GM18909 (cell line): ENCODE data around the gene NFYC.

Experiments used
- ATAC-seq: cut with Tn5 transposase; IDR thresholded peaks from one replicate; pipeline ENCODE4 v1.9.1; 2021; ENCODE audit warnings: mild to moderate bottlenecking; ENCODE audit not compliant: unreplicated experiment, poor library complexity

Gene NFYC

DNA sequence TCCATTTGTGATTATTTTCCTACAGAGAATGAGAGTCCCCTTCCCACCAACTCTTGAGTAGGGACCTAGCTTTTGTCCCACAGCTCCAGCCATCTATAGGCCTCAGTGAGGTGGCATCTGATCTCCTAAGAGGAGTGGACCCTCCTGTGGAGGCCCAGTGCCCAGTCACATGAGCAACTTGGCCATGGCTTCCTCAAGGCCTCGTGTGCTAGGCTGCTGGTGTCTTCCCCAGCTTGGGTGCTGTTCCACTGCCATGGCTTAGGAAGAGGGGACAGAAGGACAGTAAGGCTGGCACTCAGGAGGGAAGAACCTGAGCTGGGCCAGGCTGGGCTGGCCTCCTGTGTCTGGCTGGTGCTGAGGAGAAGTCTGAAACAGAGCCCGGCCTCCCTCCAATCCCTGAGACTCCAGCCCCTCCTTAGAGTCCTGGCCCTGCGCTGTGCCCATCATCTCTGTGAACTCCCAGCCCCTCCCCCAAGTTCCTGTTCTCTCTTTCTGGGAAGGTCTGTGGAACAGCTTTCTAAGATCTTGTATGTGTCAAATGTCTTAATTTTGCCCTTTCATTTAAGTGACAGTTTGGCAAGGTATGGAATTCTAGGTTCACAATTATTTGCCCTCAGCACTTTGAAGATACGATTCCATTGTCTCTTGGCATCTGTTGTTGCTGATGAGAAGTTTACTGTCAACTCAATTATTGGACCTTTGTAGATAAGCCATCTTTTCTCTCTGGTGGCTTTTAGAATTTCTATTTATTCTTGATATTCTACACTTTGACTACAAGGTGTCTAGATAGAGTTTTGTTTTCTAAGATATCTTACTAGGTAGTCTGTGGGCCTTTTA, 85.0 kb downstream of the NFYC start:
- ATAC-seq: no peak

DNA sequence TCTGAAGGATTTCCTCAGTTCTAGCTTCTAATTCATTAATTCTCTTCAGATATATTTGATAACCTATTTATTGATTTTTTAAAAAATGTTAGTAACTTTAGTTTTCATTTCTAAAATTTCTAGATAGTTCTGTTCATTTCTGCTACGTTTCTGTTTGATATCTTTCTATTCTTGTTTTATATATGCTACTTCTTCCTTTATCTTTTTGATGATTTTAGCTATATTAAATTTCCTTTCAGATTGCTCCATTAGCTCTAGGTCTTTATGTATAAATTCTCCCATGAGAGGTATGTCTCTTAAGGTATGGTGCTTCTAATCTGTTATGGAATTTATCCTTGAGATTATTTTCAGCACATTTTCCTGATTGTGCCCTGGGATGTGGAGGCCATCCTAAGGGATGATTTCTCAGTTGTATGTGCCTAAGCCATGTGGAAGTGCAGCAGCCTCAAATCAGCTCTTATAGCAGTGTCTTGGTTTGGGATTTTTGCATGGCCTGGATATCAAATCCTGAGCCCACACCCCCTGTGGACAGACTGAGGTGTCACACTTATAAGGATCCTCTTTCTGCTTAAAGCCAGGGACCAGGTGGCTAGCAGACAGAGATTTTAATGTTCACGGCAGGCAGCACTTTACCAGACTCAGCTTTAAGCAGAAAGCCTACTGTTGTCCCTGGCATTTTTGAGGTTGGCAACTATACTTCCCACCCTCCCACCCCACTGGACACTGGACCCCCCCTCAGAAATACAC, 85.9 kb downstream of the NFYC start:
- no peak for ATAC-seq

DNA sequence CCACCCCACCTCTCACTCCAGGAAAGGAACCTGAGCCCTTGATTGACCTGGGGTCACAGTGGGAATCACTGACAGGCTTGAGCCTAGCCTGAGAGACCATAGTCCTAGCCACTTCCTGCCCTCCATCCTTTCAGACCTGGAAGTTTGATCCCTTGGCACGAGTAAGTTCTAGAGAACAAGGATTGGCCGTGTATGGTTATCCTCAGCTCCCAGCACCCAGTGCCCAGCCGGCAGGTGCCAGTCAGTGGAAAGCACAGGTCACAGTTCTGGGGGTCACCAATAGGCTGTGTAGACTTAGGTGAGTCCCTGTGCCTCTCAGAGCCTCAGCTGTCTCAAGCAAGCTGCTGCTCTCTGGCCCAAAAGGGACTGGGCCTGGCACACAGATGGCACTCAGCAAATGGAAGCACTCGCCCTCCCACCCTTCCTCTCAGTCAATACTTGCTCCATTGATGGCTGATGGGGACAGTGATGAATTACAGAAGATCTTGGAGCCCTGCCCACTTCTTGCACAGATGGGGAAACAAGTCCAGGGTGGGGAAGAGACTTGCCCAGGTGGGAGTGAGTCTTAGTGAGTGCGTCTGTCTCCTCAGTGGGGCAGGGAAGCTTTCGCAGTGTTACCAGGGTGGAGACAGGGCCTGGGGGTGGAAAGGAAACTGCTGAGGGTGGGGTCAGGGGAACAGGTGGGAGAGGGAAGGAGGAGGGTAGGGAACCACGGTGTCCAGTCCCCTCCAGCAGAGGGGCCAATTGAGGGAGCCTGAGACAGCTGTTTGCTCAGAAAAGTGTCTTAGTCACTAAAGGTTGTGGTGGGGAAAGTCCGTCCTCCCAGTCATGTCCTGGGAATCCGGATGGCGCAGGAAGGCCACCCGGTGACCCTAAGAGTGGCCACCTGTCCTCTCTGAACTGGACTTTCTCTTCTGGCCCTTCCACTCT, 89.4 kb downstream of the NFYC start:
- ATAC-seq: no peak

DNA sequence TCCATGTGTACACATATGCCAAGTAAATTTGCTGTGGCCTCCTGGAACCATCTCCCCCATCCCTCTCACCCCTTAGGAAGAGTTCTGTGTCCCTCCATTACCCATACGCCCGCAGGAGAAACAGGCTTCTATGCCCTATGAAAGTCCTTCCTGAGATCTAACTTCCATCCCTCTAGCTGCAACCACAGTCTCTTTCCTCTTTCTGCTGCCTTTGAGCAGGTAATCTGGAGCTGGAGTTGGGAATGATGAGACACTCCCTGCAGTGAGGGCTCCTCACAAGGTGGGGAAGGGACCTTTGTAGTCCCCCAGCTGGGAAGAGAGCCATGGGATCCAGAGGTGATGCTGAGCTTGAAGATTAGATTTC, 90.1 kb downstream of the NFYC start:
- ATAC-seq: no peak

DNA sequence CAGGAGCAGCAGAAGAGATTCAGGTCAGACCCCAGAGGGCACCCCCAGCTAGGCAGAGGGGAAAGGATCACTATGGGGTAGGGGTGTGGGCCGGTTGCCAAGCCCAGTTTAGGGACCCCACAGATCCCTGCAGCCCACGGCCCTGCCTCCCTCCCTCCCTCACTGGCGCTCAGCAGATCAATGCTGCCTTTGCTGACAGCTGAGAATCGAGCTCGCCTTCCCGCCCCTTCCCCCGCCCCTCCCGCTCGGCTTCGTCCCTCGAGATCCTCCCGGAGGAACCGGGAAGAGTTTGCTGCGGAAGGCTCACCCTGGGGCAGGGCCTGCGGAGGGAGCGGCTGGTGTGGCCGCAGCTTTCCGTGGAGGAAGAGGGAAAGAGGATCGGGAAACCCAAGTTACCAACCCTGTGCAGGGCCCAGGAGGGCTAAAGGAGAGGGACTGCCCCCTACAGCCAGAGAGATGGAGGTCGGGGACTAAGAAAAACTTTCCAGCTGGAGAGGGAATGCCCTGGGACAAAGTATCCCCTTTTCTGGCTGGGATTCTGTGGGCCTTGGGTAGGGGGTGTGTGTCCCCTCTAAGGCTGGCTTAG, 91.0 kb downstream of the NFYC start:
- no peak for ATAC-seq

DNA sequence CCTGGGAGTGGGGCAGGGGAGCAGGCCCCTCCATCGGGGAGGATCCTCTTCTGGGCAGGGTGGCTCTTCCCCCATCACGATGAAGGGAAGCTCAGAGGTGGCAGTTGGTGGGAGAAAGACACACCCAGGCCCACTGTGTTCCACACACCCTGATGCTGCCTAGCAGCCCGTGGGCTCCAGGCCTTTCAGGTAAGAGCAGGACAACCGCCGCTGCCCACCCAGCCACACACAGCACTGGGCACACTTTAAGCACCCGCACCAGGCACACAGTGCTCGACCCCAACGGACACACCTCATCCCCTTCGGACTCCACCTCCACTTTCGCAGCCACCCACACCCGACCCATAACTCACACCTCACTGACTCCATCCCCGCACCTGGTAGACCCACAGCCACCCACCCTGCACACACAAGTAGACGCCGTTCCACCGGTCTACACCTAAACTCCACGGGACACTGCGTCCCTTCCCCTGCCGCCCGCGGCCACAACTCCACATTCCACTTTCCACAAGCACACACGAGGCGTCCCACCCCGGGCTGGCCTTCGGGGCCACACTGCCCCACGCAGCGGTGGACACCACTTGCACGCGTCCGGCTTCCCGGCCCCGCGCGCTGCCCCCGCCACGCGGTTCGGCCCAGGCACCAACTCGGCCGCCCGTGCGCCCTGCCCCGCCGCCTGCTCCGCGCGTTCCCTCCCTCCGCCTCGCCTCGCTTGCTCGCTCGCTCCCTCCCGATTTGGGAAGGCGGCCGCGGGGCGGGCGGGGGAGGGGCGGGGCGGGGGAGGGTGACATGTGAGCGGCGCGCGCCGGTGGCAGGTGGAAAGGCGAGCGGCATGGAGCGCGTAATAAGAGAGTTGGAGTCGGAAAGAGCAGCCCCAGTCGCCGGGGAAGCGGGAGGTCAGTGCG, 91.7 kb downstream of the NFYC start, which contains the start of gene KCNQ4:
Gene KCNQ4 (plus strand): TSS at position 787 of the 905 bp plus-strand sequence. CDS start 307 bp downstream, outside the sequence.
- ATAC-seq: no peak

DNA sequence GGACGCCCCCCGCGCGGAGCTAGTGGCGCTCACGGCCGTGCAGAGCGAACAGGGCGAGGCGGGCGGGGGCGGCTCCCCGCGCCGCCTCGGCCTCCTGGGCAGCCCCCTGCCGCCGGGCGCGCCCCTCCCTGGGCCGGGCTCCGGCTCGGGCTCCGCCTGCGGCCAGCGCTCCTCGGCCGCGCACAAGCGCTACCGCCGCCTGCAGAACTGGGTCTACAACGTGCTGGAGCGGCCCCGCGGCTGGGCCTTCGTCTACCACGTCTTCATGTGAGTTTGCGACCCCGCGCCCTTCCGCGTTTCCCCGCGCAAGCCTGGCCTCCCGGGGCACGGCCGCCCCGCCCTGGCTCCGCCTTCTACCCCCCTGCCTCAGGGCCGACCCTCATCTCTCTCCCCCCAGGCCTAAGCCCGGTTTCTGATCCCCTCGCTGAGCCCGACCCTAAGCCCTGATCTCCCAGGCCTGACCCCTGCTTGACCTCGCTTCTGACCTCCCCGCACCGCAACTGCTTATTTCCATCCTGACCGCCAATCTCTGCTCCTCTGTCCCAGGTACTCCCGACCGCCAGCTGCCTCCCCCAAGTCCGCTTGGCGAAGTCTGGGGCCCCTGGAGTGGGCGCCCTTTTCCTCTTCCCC, 92.8 kb downstream of the NFYC start:
- no peak for ATAC-seq

DNA sequence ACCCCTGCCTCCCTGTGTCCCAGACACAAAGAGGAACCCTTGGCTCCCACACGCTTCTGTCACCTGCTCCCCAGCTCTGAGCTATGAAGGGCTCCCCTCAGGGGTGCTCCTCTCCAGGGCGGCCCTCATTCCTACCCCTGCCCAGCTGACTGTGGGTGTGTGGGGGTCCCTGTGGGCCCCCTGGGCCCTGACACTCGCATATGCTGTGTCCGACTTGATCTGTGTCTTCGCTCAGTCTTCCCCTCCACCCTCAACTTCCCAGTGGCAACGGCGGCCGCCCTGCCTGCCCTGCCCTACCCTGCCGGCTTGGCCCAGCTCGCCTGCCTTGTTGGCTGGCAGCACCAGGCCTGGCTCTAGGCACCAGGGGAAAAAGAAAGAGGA, 93.3 kb downstream of the NFYC start:
- no peak for ATAC-seq

DNA sequence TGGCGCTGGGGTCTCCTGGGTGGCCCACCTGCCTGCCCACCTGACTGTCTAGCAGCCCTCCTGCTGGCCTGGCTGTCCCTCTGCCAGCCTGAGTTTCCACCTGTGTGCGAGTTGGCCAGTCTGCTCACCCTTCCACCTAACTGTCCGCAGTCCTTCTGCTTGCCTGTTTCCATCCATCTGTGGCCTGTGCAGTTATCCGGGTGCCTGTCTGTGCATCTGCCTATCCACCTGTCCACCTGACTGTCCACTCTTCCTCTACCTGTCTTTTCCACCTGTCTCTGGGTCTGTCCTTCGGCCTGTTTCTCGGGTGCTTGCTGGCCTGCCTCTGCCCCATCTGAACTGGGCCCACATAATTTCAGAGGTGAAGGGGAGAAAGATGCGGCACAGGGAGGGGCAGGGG, 93.9 kb downstream of the NFYC start:
- no peak for ATAC-seq

DNA sequence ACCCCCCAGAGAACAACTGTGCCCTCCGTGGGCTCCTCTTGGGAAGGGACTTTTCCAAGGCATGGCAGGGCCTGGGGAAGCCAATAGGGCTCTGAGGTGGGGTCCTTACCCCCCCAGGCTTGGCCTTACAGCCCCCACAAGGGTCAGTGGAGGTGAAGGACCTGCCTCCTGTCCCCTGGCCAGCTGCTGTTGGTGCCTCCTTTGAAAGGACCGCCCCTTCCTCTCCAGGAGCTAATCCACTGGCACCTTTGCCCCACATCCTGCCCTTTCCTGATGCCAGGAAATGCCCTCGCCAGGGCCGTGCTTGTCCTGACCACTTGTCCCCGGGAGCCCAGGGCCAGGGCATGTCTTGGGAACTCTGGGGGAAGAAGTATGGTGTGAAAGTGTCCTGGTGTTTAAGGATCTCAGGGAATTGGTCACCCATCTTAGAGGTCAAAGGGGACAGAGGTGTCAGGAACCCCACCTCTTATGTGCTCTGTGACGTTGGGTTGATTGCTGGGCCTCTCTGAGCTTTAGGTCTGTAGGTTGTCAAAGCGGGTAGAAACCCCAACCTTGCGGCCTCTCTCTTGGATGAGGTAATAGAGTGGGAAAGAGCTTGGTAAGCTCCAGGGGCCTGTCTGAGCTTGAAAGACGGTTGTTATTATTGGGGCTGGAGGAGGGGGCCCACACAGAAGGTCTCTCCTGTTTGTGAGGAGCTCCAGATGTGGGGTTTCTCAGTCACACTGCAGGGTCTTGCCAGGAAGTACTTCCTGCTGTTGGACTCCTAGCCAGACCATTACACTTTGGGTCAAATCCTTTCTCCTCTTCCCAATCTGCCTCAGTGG, 94.9 kb downstream of the NFYC start:
- ATAC-seq: no peak

DNA sequence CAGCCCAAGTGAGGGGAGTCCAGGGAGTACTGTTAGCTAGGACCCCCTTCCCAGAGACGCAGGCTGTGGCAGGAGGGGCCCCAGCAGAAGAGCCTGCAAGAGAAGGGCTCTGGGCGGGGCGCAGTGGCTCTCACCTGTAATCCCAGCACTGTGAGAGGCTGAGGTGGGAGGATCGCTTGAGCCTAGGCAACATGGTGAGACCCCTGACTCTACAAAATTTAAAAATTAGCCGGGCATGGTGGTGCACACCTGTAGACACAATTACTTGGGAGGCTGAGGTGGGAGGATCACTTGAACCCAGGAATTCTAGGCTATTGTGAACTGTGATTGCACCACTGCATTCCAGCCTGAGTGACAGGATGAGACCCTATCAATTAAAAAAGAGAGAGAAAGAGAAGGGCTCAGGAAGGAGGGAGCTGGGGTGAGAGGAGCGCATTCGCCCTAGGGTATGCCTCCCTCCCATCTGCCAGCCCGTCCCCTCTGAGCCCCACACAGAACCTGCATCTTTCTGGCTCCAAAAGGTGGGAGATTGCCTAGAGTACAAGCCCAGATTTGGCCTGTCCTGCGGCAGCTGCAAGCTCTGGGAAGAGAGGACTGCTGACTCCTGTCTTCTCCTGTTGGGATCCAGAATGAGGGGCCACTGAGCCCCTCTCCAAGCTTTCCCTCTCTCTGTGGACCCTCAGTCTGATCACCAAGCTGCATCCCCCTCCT, 95.6 kb downstream of the NFYC start:
- ATAC-seq: no peak

DNA sequence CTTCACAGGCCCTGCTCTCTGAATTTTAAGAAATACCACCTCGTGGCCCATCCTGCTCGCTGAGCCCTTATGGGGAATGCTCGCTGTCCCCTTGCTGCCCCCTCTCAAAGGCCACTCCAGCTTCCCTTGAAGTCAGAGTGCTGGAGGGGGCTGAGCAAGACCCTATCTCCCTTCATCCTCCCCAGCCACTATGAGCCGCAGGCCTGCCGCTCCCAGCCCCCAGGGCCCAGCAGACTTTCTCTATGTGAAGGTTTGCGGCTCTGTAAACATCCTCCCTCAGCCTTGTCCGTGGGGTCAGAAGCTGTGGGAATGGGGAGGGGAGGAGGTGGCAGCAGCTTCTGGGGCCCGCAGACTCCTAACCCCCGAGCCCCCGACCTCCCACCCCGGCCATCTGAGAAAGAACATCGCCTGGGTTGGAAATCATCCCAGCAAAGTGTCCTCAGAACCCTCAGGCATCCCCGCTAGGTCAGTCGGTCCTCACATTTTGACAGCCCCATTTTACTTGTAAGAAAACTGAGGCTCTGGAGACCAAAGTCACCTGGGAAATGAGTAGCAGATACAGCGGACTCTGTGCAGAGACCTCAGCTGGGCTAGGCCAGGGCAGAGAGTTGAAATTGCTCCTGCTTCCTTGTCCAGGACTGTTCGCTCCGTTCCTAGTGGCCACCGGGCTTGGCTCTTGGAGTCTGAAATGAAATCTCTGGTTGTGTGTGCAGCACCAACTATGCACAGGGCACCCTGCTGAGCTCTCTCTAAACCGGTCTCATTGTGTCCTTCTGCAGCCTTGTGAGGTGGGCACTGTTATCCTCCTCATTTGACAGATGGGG, 96.4 kb downstream of the NFYC start:
- no peak for ATAC-seq

DNA sequence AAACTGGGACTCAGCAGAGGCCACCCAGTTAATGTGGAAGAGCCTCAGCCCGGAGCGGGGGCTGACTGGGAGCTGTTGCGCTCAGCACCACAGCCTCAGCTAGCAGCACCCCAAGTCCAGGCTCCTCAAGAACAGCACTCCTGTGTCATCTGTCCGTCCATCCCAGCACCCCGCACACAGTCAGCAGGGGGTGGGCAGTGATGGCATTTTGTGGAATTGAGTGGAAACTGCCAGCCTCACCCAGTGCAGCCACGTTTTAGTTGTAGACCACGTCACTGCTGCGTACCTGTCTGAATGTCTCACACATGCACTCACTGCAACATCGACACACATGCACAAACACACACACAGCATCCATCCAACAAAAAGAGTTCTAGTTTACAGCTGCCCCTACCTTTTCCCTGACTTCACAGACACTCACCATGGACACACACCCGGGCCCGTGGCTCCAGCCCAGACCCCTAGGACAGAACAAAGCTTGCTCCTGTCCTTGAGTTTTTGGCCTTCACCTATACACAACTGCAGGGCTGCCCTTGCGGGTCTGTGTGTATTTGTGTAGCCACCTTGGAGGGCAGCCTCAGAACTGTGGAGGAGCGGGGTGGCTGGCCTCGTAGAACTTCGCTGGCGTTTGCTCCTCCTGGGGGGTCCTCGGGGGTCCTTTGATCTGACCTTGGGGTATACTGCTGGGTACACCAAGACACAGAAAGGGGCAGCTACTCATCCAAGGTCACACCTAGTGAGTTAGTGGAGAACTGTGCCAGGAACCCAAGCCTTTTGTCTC, 97.2 kb downstream of the NFYC start:
- ATAC-seq: no peak

DNA sequence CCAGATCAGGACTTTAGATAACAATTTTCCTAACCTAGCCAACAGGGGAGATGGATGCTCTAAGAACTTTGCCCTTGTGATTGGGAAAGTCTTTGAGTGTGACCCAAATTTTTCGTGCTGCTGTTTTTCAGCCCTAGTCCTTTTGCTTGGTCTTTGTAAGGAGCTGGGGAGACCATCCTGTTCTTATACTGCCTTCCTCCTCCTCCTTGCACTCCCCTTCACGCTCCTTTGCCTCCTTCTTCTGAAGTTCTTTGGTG, 97.8 kb downstream of the NFYC start:
- no peak for ATAC-seq

DNA sequence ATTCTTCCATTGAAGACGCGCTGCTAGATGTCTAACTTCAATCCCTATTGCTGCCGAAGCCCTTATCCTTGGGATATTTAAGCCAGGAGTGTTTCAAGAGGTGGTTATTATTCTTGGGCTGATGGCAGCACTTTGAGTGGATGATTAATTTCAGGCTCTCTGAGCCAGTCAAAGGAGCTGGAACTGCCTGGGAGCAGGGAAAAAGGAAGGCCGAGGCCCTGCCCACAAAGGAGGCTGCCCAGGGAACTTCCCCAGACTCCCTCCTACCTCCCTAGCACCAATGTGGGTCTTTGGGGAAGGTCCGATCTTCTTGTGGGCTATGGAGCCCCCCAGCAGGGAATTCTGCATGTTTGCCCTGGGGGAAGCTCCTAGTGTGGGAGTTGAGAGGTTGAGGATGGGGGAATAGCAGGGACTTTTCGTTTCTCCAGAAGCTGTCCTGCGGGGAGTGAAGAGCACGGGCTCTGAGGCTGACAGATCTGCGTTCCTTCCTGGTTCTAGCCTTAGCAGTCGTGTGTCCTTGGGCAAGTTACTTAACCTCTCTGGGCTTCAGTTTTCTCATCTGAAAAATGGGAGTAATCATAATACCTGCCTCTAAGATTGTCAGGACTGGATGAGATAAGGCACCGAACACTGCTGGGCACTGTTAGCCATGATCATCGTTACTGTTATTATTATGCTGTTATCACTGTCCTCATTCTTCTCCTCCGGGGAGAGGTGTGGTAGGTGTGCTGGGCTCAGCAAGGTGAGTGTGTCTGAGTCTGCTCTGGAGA, 98.3 kb downstream of the NFYC start:
- ATAC-seq: no peak
